Measurements from ENCODE around the gene ME3.

DNA sequence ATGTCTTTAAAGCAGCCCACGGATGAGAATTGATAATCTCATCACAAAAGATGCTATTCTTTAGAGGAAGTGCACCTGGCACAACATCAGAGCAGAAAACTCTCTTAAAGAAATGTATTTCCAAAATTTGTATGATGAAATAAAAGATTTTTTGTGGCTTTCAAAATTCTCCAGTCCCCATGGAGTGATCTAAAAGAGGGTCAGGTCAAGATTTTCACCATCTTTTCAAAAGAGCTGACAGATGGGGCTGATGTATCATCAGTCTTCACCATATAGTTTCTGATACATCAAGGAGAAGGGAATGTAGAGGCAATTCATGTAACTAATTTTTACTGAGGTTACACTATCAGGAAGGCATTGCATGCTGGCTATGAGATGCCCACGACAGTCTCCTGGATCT lies 11.7 kb downstream of the ME3 start:
- TF ChIP-seq POLR2AphosphoS5 (IDR thresholded peaks at IDR 0.05; ENCODE audit: low read depth, low read length) (no peak), SIN3A (IDR thresholded peaks at IDR 0.05; ENCODE audit: borderline replicate concordance, insufficient read depth, low read length) (no peak), TAF1 (IDR thresholded peaks at IDR 0.05; ENCODE audit: borderline replicate concordance, insufficient read depth, low read length) (no peak), FOXP2 (optimal IDR thresholded peaks at IDR 0.05; ENCODE audit: borderline replicate concordance, extremely low read depth, extremely low read length, insufficient read depth) (no peak), REST (IDR thresholded peaks at IDR 0.05; ENCODE audit: insufficient read depth in 1 of 2, low read depth in 2 of 2, low read length in 2 of 2) (no peak)

All from PFSK-1 (cell line).